K562 (cell line): ENCODE measurements around the gene CACNA1S. TPM values are rescaled to one million over a fixed set of nuclear protein-coding genes. Genes with fewer than 3 reads are reported as not detected.

Source experiments
- ATAC-seq: fragments of 200-7000 bp; cut with Tn5 transposase; 3 replicates; pipeline ENCODE4 v1.9.1; 2020; ENCODE audit warnings: moderate library complexity
- BruUV-seq: library from RNA; stranded (reverse); fragments of 400-500 nt; replicated peaks from 2 replicates; lab custom pipeline; 2021; lab: Mats Ljungman, UMichigan
- CTCF ChIA-PET: fragments of 300-600 bp; formaldehyde crosslinking; extraction: SDS; loops from one replicate; lab custom pipeline; 2021; ENCODE audit warnings: low intra/inter-chr PET ratio; lab: Yijun Ruan, JAX
- POLR2A ChIA-PET: fragments of 300-600, 350-650 bp; sonication (Branson Sonifier 250); formaldehyde crosslinking; extraction: SDS; loops from one replicate; lab custom pipeline; 2021; ENCODE audit warnings: antibody characterized with exemption, inconsistent platforms; lab: Yijun Ruan, JAX
- DNase-seq, 4 experiments: peaks; one replicate each; pipeline versions ENCODE4 v3.0.0 to v3.0.0-alpha.2; 2011 to 2018; ENCODE audit warnings: low spot score in 3 of 4, mixed read lengths in 3 of 4; ENCODE audit errors: extremely low read depth in 1 of 4
- FAIRE-seq: peaks from 2 replicates; lab custom pipeline; 2011; peaks lifted over from hg19 to GRCh38; lab: Jason Lieb, UNC
- H2AFZ ChIP-seq: 2 replicates; pipeline ENCODE4 v1.6.0; 2011; ENCODE audit warnings: low read depth, low read length, control low read depth, inconsistent platforms
- H3K27ac ChIP-seq: fragments of 200-600 bp; 3 replicates; pipeline ENCODE4 v1.8.0; 2011; ENCODE audit warnings: low read depth, mild to moderate bottlenecking, control low read depth, inconsistent platforms, low read length, moderate library complexity, mixed read lengths; ENCODE audit errors: extremely low read depth
- H3K27me3 ChIP-seq, 2 experiments: fragments of 300-600 bp in 1 of 2; 2 replicates in 1 of 2; 3 replicates in 1 of 2; pipeline versions ENCODE4 v1.6.0 to v1.8.0; 2011; ENCODE audit warnings: inconsistent platforms in 2 of 2, low read length in 2 of 2, mild to moderate bottlenecking in 1 of 2, mixed read lengths in 1 of 2, moderate library complexity in 1 of 2; ENCODE audit not compliant: control insufficient read depth in 2 of 2, insufficient read depth in 2 of 2
- H3K36me3 ChIP-seq: fragments of 300-600 bp; 3 replicates; pipeline ENCODE4 v1.8.0; 2011; ENCODE audit warnings: mild to moderate bottlenecking, low read length, inconsistent platforms; ENCODE audit not compliant: control insufficient read depth, insufficient read depth
- H3K4me1 ChIP-seq, 2 experiments: fragments of 200-600 bp in 1 of 2; replicated peaks in 1 of 2; 2 replicates in 1 of 2; 3 replicates in 1 of 2; pipeline versions ENCODE4 v1.5.1 to v1.8.0; 2011; ENCODE audit warnings: inconsistent platforms in 2 of 2, low read length in 2 of 2, mild to moderate bottlenecking in 1 of 2, mixed read lengths in 1 of 2, moderate library complexity in 1 of 2; ENCODE audit not compliant: control insufficient read depth in 2 of 2, insufficient read depth in 2 of 2
- H3K4me2 ChIP-seq: 2 replicates; pipeline ENCODE4 v1.6.1; 2011; ENCODE audit warnings: low read length, control low read depth, inconsistent platforms, mixed read lengths; ENCODE audit not compliant: insufficient read depth
- H3K4me3 ChIP-seq: fragments of 200-600 bp; sonication (generic), shearing (Covaris generic); 2 replicates; pipeline ENCODE4 v1.5.1; 2016; ENCODE audit warnings: control low read depth, inconsistent platforms
- H3K79me2 ChIP-seq: fragments of 200-600 bp; 3 replicates; pipeline ENCODE4 v1.8.0; 2011; ENCODE audit warnings: low read length, inconsistent platforms; ENCODE audit not compliant: control insufficient read depth, insufficient read depth
- H3K9ac ChIP-seq, 2 experiments: 2 replicates each; pipeline versions ENCODE4 v1.6.0 to v1.6.1; 2011; ENCODE audit warnings: low read depth in 2 of 2, low read length in 2 of 2, control low read depth in 1 of 2, inconsistent platforms in 1 of 2, mild to moderate bottlenecking in 1 of 2, mixed read lengths in 1 of 2; ENCODE audit not compliant: insufficient read depth in 1 of 2
- H3K9me1 ChIP-seq: one replicate; pipeline ENCODE4 v1.6.0; 2011; ENCODE audit warnings: inconsistent platforms, mild to moderate bottlenecking, low read length, moderate library complexity; ENCODE audit not compliant: control insufficient read depth, insufficient read depth
- H3K9me3 ChIP-seq: replicated peaks from 2 replicates; pipeline ENCODE4 v1.5.1; 2011; ENCODE audit warnings: low read depth, low read length, inconsistent platforms; ENCODE audit not compliant: control insufficient read depth, insufficient read depth
- H4K20me1 ChIP-seq: replicated peaks from 2 replicates; pipeline ENCODE4 v1.6.1; 2011; ENCODE audit warnings: low read length, inconsistent platforms, mixed read lengths; ENCODE audit not compliant: control insufficient read depth, insufficient read depth
- BHLHE40 ChIP-seq: IDR thresholded peaks from 2 replicates; pipeline ENCODE4 v1.6.1; 2011; ENCODE audit warnings: low read length, improper control_type of control experiment
- CHD2 ChIP-seq: IDR thresholded peaks from 2 replicates; pipeline ENCODE4 v1.6.1; 2011; ENCODE audit warnings: low read depth, low read length
- EHMT2 ChIP-seq: fragments of 450-650 bp; IDR thresholded peaks from 2 replicates; pipeline ENCODE4 v1.6.1; 2018; ENCODE audit warnings: antibody characterized with exemption
- HMG20A ChIP-seq: fragments of 450-650 bp; formaldehyde crosslinking; conservative IDR thresholded peaks from 2 replicates; pipeline ENCODE4 v1.4.0; 2020; ENCODE audit warnings: mild to moderate bottlenecking, mixed read lengths
- IRF1 ChIP-seq: sonication (generic); formaldehyde crosslinking; IDR thresholded peaks from 2 replicates; pipeline ENCODE4 v1.8.0; 2022; ENCODE audit warnings: missing genetic modification reagents, mild to moderate bottlenecking, borderline replicate concordance
- MAZ ChIP-seq, 2 experiments: fragments of 450-650 bp in 1 of 2; sonication (generic) in 1 of 2; formaldehyde crosslinking; IDR thresholded peaks in 1 of 2; conservative IDR thresholded peaks in 1 of 2; 2 replicates each; pipeline versions ENCODE4 v1.4.0 to v1.5.0; 2020; ENCODE audit warnings: mild to moderate bottlenecking in 1 of 2, missing genetic modification reagents in 1 of 2
- PHB ChIP-seq: fragments of 250-450 bp; sonication (Bioruptor Pico); IDR thresholded peaks from 2 replicates; pipeline ENCODE4 v1.5.0; 2021
- PHF21A ChIP-seq: fragments of 450-650 bp; IDR thresholded peaks from 2 replicates; pipeline ENCODE4 v1.6.1; 2017; ENCODE audit warnings: low read depth, borderline replicate concordance
- PURB ChIP-seq: sonication (generic); formaldehyde crosslinking; IDR thresholded peaks from 2 replicates; pipeline ENCODE4 v1.9.0; 2021; ENCODE audit warnings: low read depth, mild to moderate bottlenecking, missing genetic modification reagents
- ZBTB1 ChIP-seq: sonication (generic); formaldehyde crosslinking; IDR thresholded peaks from 2 replicates; pipeline ENCODE4 v1.8.1; 2023; ENCODE audit warnings: missing genetic modification reagents, low read depth, mild to moderate bottlenecking, borderline replicate concordance
- ZBTB9 ChIP-seq: fragments of 450-650 bp; formaldehyde crosslinking; IDR thresholded peaks from 2 replicates; pipeline ENCODE4 v1.4.0; 2020; ENCODE audit warnings: mild to moderate bottlenecking, moderate library complexity
- ZNF41 ChIP-seq: fragments of 250-450 bp; sonication (Bioruptor Pico); conservative IDR thresholded peaks from 2 replicates; pipeline ENCODE4 v1.4.0; 2020; ENCODE audit warnings: mild to moderate bottlenecking
- ZNF668 ChIP-seq: fragments of 250-450 bp; sonication (Bioruptor Pico); IDR thresholded peaks from 2 replicates; pipeline ENCODE4 v1.8.0; 2022; ENCODE audit warnings: mild to moderate bottlenecking, inconsistent platforms
- WGBS: fragments of 100-300 bp; shearing (Covaris generic); methylation state at CpG from one replicate; pipeline ENCODE4 v1.1.6; 2016; ENCODE audit warnings: low coverage, mixed read lengths; ENCODE audit not compliant: insufficient coverage; ENCODE audit errors: missing lambda C conversion rate; 5-methylcytosine and 5-hydroxymethylcytosine counted together
- in situ Hi-C: fragments of 300-500 bp; cut with MboI; formaldehyde crosslinking; loops from 4 replicates; pipeline ENCODE4 v1.15.0; 2018; ENCODE audit warnings: inconsistent platforms, mixed read lengths
- intact Hi-C: fragments of 100-400 bp; cut with micrococcal nuclease; formaldehyde crosslinking; loops from 2 replicates; pipeline ENCODE4 v1.14.2; 2022
- polyA plus RNA-seq, 8 experiments: library from polyadenylated mRNA; depleted of rRNA in 4 of 8; stranded (reverse) in 5 of 8; unstranded in 3 of 8; fragments of >200 nt; fragmentation: Nextera tagmentation in 2 of 8; fragmentation: Illumina TruSeq in 1 of 8; extraction: Ambion mirVana in 2 of 8; extraction: Trizol in 1 of 8; gene quantifications; 2 replicates each; pipeline versions ENCODE4 v1.2.1 to v1.2.3, GENCODE V29; 2011 to 2014; ENCODE audit warnings: inconsistent platforms in 1 of 8, missing spikeins in 1 of 8
- total RNA-seq, 7 experiments: library from RNA; depleted of rRNA in 6 of 7; stranded (reverse); fragments of >200 nt in 6 of 7; fragmentation: Illumina TruSeq in 2 of 7; extraction: Trizol in 2 of 7; gene quantifications; 2 replicates each; pipeline versions ENCODE4 v1.2.1 to v1.2.3, GENCODE V29; 2011 to 2021; ENCODE audit warnings: low replicate concordance in 1 of 7
- TF ChIP-seq, protein P1 (sequence below): sonication (generic); formaldehyde crosslinking; IDR thresholded peaks from 2 replicates; pipeline ENCODE4 v1.8.1; 2023; ENCODE audit warnings: mild to moderate bottlenecking, missing genetic modification reagents

The CACNA1S gene
- total and polyA plus RNA-seq, 9 of the 15 experiments (the other 6 are each of a cell fraction or from before 2014, with no cell fraction given) = not detected

- no peak overlapping the region for H3K4me2 ChIP-seq
- in situ Hi-C loops (no loop called here), intact Hi-C loops (no loop called here)
- no peak for ATAC-seq
- TF ChIP-seq PHB (CRISPR knock-in tag) = no peak
- no peak for TF ChIP-seq PURB (CRISPR knock-in tag)
- TF ChIP-seq ZNF41 = no peak
- no peak for TF ChIP-seq CHD2
- TF ChIP-seq, protein P1, sequence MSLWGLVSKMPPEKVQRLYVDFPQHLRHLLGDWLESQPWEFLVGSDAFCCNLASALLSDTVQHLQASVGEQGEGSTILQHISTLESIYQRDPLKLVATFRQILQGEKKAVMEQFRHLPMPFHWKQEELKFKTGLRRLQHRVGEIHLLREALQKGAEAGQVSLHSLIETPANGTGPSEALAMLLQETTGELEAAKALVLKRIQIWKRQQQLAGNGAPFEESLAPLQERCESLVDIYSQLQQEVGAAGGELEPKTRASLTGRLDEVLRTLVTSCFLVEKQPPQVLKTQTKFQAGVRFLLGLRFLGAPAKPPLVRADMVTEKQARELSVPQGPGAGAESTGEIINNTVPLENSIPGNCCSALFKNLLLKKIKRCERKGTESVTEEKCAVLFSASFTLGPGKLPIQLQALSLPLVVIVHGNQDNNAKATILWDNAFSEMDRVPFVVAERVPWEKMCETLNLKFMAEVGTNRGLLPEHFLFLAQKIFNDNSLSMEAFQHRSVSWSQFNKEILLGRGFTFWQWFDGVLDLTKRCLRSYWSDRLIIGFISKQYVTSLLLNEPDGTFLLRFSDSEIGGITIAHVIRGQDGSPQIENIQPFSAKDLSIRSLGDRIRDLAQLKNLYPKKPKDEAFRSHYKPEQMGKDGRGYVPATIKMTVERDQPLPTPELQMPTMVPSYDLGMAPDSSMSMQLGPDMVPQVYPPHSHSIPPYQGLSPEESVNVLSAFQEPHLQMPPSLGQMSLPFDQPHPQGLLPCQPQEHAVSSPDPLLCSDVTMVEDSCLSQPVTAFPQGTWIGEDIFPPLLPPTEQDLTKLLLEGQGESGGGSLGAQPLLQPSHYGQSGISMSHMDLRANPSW (CRISPR knock-in tag) = no peak
- no peak for TF ChIP-seq ZBTB1 (CRISPR knock-in tag)
- no peak for TF ChIP-seq ZBTB9 (CRISPR knock-in tag)
- TF ChIP-seq MAZ (CRISPR knock-in tag; conservative IDR thresholded peaks at IDR 0.05 in 1 of 2, IDR thresholded peaks at IDR 0.05 in 1 of 2) = no peak
- TF ChIP-seq BHLHE40 = no peak
- no peak for TF ChIP-seq IRF1
- TF ChIP-seq HMG20A = no peak
- no peak for TF ChIP-seq PHF21A
- no peak for TF ChIP-seq EHMT2
- no peak for TF ChIP-seq ZNF668
- CTCF ChIA-PET = no interaction called here
- H3K27me3 ChIP-seq = peaks cover 58 to 85% of the 10 kb centered on the region in 2 experiments
- H3K9ac ChIP-seq = peak overlapping the region in 1 of 2 experiments; percentile 26; a peak in 1 of 4 replicates
- 3% methylated on average over 10 of the region's 10 CpGs for WGBS
- no peaks in the 10 kb centered on the region for H3K4me1 ChIP-seq
- no peak overlapping the region for H3K27ac ChIP-seq
- no peaks in the 10 kb centered on the region for H3K36me3 ChIP-seq
- peaks cover 26% of the 10 kb centered on the region for H4K20me1 ChIP-seq
- POLR2A ChIA-PET = no interaction called here
- DNase-seq = no peak
- H3K9me3 ChIP-seq = no peaks in the 10 kb centered on the region
- no peak for FAIRE-seq
- no TSS peak for BruUV-seq
- H3K4me3 ChIP-seq = no peak overlapping the region
- peaks cover 4% of the 10 kb centered on the region for H3K9me1 ChIP-seq
- H2AFZ ChIP-seq = no peak overlapping the region
- H3K79me2 ChIP-seq = no peaks in the 10 kb centered on the region
These were observed 46.5 kb downstream of the CACNA1S start for GRCh38 chr1:201065686-201066085.
